T-helper 1 cell treated with Interleukin-12 subunit alpha and Interleukin-12 subunit beta and Interleukin-4 antibody, amounts not matched to agents 30 ng/mL and 1 ng/mL, for 36 hours (primary cell): Measurements from ENCODE around the gene PSMC3. TPM values are rescaled to one million over a fixed set of nuclear protein-coding genes. Genes with fewer than 3 reads are reported as not detected.

Experiments used
- intact Hi-C: fragments of 100-400 bp; cut with micrococcal nuclease; formaldehyde crosslinking; loops from one replicate; pipeline ENCODE4 v1.15.1; 2024
- total RNA-seq: library from RNA; stranded (reverse); gene quantifications from 2 replicates; pipeline ENCODE4 v1.2.3, GENCODE V29; 2022

Gene PSMC3
- total RNA-seq, 1 donor from 2014 or later, result 168 TPM

- intact Hi-C loops, result loop anchor here (2.0 kb wide), 1 partner anchor 13 kb away; the partner anchor contains the start of gene SLC39A13
These were observed 30.8 kb downstream of the PSMC3 start for GRCh38 chr11:47395223-47396048.

DNA sequence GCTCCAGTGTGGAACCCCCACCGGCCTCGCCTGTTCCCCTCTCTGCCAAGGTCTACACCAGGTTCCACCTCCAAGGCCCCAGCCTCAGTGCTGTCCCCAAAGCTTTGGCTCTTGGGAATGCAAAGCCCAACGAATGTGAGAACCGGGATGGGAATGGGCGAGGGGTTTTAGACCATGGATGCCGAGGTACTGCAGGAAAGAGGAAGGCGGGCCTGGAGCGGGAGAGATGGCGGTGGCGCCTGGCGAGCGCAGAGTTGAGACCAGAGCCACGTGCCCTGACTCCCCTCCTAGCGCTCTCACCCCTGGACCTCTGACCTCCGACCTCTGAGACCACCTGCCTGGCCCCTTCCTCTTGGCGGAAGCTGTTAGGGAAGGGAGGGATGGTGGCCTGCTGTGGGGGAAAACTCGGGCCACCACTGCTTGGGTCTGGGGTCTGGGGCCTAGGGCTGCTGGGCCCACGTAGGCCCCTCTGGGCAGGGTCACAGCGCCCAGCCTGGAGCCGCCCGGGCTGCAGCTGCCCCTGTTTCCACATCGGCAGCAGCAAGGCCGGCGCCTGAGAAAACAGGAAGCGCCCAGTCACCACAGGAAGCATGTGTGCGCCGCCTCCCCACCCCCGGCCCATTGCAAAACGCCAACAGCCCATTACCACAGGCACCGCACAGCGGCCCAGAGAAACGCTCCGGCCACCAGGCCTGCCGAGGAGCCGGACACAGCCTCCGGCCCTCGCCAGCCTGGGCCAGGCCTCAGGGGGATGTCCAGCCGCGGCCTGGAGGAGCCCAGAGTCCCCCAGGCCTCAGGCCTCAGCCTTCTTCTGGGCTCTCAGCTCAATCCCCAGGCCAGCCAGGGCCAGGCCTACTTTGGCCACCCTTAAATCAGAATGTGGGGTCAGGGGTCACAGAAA, 31.7 kb downstream of the PSMC3 start:
- intact Hi-C loops, result loop anchor here (2.0 kb wide), 1 partner anchor 14 kb away; the partner anchor contains the start of gene SLC39A13

DNA sequence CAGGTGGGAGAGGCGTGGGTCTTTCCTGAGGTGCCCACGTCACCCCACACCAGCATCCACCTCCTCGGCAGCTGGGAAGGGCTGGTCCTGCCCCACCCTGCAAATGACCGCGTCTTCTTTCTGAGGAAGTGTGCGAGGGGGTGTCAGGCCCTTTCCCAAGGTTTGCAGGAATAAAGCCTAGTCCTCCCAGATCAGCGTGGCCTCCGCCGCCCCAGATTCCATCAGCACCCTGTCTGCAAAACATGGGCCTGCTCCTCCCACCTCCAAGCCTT, 32.3 kb downstream of the PSMC3 start:
- intact Hi-C loops, result loop anchor here (2.0 kb wide), 1 partner anchor 15 kb away; the partner anchor contains the start of gene SLC39A13

DNA sequence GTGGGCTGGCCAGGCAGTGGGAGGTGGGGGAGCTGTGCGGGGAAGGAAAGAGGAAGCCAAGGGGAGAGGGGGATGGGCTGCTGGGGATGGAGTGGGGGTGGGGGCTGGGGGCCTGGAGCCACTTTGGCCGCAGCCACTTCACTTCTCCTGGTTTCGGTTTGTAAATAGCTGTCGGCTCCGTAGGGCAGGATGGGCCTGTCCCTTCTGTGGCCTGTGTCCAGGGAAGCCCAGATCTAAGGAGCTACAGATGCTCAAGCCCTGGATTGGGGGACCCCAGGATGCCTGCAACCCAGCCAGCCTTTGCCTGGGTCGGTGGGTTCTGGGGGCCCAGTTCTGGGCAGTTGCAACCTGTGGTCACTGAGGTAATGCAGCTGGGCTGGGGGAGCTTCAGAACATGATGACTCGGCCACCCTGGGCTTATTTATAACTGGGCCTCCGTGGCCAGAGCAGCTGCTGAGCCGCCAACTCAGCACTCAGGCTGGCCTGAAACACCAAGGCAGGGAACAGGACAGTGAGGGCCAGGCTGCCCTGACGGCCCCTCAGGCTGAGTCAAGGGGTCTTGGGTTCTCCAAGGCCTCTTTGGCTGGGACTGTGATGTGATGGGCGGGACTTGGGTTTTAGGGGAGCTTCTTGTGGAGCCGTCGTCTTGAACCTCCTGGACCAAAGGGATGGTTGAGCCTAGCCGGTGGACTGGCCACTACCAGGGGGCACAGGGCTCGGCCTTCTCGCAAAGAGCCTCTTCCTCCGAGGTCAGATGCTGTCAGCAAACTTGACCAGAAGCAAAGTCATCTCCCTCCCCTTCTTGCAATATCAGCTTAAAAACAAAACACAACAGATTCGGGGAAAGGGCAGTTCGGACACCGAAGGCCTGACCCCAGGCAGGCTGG, 32.8 kb downstream of the PSMC3 start:
- intact Hi-C loops, result loop anchor here (2.0 kb wide), 1 partner anchor 15 kb away; the partner anchor contains the start of gene SLC39A13

- intact Hi-C loops, result no loop called here
These were observed 33.6 kb downstream of the PSMC3 start for GRCh38 chr11:47392546-47393162.

- intact Hi-C loops, result no loop called here
These were observed 34.4 kb downstream of the PSMC3 start for GRCh38 chr11:47391711-47392432.

DNA sequence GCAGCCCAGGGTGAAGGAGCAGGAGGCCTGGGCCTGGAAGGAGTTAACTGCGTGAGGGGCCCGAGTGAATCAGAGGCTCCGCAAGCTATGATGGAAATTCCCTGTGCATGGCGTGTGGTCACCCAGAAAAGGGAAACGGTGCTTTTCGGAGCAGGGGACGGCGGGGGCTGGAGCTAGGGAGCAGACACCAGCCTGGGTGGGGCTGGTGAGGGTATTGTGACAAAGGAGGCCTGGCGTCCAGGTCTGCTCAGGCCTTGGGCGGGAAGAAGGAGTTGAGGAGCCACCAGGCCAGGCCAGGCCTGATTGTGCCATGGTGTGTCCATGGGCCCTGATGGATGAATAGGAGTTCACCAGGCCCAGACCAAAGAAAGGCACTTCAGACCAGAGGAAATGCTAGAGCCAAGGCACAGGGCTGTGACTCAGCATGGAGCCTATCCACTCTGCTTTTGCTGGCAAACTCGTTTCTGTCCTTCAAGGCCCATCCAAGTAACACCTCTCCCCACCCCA, 35.1 kb downstream of the PSMC3 start:
- intact Hi-C loops, result no loop called here

GRCh38 chr11:47390422-47390760, 35.8 kb downstream of the PSMC3 start:
- intact Hi-C loops, result no loop called here

- intact Hi-C loops, result no loop called here
These were observed 36.4 kb downstream of the PSMC3 start for GRCh38 chr11:47389577-47390421.

GRCh38 chr11:47388697-47389576, 37.3 kb downstream of the PSMC3 start:
- intact Hi-C loops, result no loop called here

DNA sequence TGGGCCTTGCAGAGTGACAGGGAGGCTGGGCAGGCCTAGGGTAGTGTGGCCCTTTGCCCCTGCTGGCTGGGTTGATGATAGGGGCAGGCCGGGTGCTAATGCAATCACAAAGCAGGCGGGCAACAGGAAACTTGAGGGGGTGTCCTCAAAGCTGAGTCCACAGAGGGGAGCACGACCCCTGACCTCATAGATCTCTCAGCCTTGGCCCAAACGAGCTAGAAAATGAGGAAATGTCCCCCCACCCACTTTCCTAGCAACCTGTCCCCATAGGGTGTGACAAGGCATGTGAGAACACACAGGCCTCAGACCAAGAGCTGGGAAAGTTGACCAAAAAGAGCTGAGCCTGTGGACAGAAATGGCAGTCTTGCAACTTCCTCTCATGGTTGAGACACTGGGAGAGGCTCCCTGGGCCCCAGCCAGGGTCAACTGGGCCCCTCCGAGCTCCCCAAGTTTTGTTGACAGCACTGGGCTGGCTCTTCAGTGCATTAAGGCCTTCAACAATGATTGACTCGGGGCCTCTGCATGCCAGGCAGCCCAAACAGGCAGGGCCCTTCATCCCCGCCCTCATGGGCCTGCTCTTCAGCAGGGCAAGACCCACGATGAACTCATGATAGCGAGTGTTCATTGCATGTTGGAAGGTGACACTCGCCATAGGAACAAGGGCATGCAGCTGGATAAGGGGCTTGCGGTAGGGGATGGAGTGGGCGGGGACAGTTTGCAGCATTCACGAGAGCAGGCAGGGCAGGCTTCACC, 38.1 kb downstream of the PSMC3 start:
- intact Hi-C loops, result no loop called here

DNA sequence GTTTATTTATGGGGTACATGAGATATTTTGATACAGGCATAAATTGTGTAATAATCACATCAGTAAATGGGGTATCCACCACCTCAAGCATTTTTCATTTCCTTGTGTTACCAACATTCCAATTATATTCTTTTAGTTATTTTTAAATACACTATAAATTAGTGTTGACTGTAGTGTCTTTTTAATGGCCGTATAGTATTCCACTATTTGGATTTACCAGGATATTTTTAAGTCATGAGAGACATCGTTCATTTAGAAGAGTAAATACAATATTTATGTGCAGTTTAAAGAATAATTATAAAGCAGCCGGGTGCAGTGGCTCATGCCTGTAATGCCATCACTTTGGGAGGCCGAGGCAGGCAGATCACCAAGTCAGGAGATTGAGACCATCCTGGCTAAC, 41.7 kb downstream of the PSMC3 start:
- intact Hi-C loops, result no loop called here

DNA sequence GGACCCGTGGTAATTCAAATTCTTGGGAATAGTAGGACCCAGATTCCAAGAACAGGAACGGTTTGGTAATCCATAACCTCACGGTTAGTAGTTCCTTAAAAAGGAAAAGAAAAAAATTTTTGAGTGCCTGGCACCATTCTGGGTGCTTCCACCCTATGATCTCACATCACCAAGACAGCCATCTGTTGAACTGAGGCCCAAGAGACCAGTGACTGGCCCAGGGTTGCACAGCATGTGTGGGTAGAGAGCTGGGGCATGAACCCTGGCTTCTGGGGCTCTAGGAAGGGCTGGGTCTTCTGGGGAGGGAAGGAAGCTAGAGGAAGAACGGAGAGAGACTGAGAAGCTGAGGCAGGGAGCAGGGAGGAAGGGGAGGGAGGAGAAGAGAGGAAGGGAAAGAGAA, 43.2 kb downstream of the PSMC3 start:
- intact Hi-C loops, result no loop called here

- intact Hi-C loops, result no loop called here
These were observed 46.2 kb downstream of the PSMC3 start for GRCh38 chr11:47380078-47380477.

DNA sequence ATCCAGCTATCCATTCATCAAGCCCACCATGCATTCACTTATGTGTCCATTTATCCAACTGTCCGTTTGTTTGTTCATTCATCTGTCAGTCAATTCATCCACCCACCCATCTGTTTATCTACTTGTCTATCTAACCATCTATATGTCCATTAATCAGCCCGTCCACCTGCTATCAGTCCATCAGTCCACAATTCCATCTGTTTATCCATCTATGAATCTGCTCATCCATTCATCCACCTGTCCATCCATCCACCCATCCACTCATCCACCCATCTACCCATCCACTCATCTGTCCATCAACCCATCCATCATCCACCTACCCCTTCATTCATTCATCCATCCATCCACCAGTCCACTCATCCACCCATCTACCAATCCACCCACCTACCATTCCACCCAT, 46.9 kb downstream of the PSMC3 start:
- intact Hi-C loops, result no loop called here

GRCh38 chr11:47378836-47379170, 47.4 kb downstream of the PSMC3 start:
- intact Hi-C loops, result no loop called here

DNA sequence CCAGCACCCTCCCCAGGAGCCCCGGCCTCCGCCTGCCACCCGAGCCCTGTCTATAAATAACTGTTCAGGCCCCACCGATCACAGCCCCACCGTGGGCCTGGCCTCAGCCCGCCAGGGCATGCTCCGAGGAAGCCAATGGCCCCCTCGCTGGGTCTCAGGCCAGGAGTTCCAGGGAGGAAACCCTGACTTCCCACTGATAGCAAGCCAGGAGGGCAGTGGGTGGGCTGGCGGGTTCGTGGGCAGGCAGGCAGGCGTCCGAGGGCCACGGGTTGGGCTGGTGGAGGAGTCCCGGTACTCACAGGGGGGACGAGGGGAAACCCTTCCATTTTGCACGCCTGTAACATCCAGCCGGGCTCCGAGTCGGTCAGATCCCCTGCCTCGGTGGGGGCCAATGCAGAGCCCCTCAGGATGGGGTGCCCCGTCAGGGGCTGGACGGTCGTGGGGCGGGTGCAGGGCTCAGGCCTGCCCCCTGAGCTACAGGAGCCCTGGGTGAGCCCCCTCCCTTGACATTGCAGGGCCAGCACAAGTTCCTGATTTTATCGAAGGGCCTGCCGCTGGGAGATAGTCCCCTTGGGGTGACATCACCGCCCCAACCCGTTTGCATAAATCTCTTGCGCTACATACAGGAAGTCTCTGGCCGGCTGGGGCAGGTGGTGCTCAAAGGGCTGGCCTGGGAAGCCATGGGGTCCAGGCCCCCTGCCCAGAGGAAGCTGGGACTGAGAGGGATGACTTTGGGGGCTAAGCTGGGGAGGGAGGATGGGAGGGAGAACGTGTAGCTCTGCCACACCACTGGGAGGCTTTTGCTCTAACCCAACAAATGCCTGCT, 48.0 kb downstream of the PSMC3 start, which contains the start of gene SPI1:
TSS of gene SPI1 (minus strand) at position 538 of the 826 bp plus-strand sequence. CDS start at position 344, 194 bp downstream.
- intact Hi-C loops, result no loop called here
